Smooth muscle cell (in vitro differentiated cells): ENCODE measurements around the gene VPS37B. TPM values are rescaled to one million over a fixed set of nuclear protein-coding genes. Genes with fewer than 3 reads are reported as not detected.
A peak's percentile ranks its signal among the peaks of the same experiment; 100 is the strongest.

ENCODE experiments used
- DNase-seq: peaks from one replicate; lab custom pipeline; 2025; ENCODE audit not compliant: unreplicated experiment; lab: John Stamatoyannopoulos, UW
- H2AFZ ChIP-seq: fragments of 200-600 bp; sonication (generic); 2 replicates; pipeline ENCODE4 v1.6.0; 2016; ENCODE audit warnings: antibody characterized with exemption, low read depth, mild to moderate bottlenecking
- H3F3A ChIP-seq: fragments of 200-600 bp; sonication (generic); 2 replicates; pipeline ENCODE4 v1.6.0; 2017; ENCODE audit warnings: antibody characterized with exemption, low read depth
- H3K27ac ChIP-seq: fragments of 200-600 bp; sonication (generic); 2 replicates; pipeline ENCODE4 v1.5.1; 2016; ENCODE audit warnings: low read depth, mild to moderate bottlenecking
- H3K27me3 ChIP-seq: fragments of 200-600 bp; sonication (generic); 2 replicates; pipeline ENCODE4 v1.6.1; 2016; ENCODE audit warnings: low read depth, mild to moderate bottlenecking
- H3K36me3 ChIP-seq: fragments of 200-600 bp; sonication (generic); 2 replicates; pipeline ENCODE4 v1.5.1; 2016; ENCODE audit warnings: low read depth
- H3K4me1 ChIP-seq: fragments of 200-600 bp; sonication (generic); 2 replicates; pipeline ENCODE4 v1.5.1; 2016; ENCODE audit warnings: low read depth
- H3K4me2 ChIP-seq: fragments of 200-600 bp; sonication (generic); 2 replicates; pipeline ENCODE4 v1.6.0; 2016; ENCODE audit warnings: mild to moderate bottlenecking
- H3K4me3 ChIP-seq: fragments of 200-600 bp; sonication (generic); 2 replicates; pipeline ENCODE4 v1.5.1; 2016; ENCODE audit warnings: mild to moderate bottlenecking
- H3K79me2 ChIP-seq: fragments of 200-600 bp; sonication (generic); 2 replicates; pipeline ENCODE4 v1.6.0; 2016; ENCODE audit warnings: low read depth, mild to moderate bottlenecking
- H3K9ac ChIP-seq: fragments of 200-600 bp; sonication (generic); 2 replicates; pipeline ENCODE4 v1.6.0; 2016; ENCODE audit warnings: low read depth
- H3K9me3 ChIP-seq: fragments of 200-600 bp; sonication (generic); replicated peaks from 2 replicates; pipeline ENCODE4 v1.5.1; 2016; ENCODE audit warnings: low read depth
- H4K20me1 ChIP-seq: fragments of 200-600 bp; sonication (generic); 2 replicates; pipeline ENCODE4 v1.6.0; 2016; ENCODE audit warnings: low read depth
- CTCF ChIP-seq: fragments of 200-600 bp; sonication (generic); IDR thresholded peaks from 2 replicates; pipeline ENCODE4 v1.5.1; 2017; ENCODE audit warnings: borderline replicate concordance, mild to moderate bottlenecking, antibody characterized with exemption; ENCODE audit not compliant: insufficient read depth, poor library complexity, severe bottlenecking
- WGBS: methylation state at CpG from one replicate; pipeline ENCODE4 v1.1.7; 2016; ENCODE audit warnings: low lambda C conversion rate; 5-methylcytosine and 5-hydroxymethylcytosine counted together
- polyA plus RNA-seq: library from polyadenylated mRNA; unstranded; fragments of >200 nt; fragmentation: Nextera tagmentation; extraction: Ambion mirVana; gene quantifications from 2 replicates; pipeline ENCODE4 v1.2.1, GENCODE V29; 2016
- total RNA-seq: library from RNA; depleted of rRNA; stranded (reverse); fragments of >200 nt; gene quantifications from 2 replicates; pipeline ENCODE4 v1.2.3, GENCODE V29; 2014

The VPS37B gene
- total and polyA plus RNA-seq, 2 experiments from 2014 or later: 20.4 to 25.3 TPM

DNA sequence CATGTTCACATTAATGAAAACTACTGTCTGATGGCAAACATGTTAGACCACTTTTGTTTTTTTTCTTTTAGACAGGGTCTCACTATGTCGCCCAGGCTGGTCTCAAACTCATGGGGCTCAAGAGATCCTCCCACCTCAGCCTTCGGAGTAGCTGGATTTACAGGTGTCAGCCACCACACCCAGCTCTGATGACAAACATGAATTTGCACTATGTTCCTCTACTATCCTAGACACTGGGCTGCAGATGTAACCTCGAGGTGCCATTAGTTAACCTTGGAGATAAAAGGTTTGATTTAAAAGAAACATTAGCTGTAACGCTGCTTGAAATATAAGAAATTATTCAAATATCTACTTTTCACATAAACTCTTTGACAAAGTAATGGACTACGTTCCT, 8.1 kb downstream of the VPS37B start:
- Histone ChIP-seq H3K27ac (peak overlapping the region; percentile 95), H3F3A (peaks cover 43% of the 10 kb centered on the region), H2AFZ (no peak overlapping the region), H3K9me3 (no peaks in the 10 kb centered on the region), H3K36me3 (no peaks in the 10 kb centered on the region), H3K4me2 (peak overlapping the region; percentile 58), H3K4me1 (peaks cover 52% of the 10 kb centered on the region), H3K79me2 (peaks cover 79% of the 10 kb centered on the region), H3K4me3 (no peak overlapping the region), H3K9ac (peak overlapping the region; percentile 77), H3K27me3 (no peaks in the 10 kb centered on the region), H4K20me1 (peaks cover 98% of the 10 kb centered on the region)
- no peak for DNase-seq
- TF ChIP-seq CTCF: no peak
- 86% methylated on average over 5 of the region's 5 CpGs for WGBS

DNA sequence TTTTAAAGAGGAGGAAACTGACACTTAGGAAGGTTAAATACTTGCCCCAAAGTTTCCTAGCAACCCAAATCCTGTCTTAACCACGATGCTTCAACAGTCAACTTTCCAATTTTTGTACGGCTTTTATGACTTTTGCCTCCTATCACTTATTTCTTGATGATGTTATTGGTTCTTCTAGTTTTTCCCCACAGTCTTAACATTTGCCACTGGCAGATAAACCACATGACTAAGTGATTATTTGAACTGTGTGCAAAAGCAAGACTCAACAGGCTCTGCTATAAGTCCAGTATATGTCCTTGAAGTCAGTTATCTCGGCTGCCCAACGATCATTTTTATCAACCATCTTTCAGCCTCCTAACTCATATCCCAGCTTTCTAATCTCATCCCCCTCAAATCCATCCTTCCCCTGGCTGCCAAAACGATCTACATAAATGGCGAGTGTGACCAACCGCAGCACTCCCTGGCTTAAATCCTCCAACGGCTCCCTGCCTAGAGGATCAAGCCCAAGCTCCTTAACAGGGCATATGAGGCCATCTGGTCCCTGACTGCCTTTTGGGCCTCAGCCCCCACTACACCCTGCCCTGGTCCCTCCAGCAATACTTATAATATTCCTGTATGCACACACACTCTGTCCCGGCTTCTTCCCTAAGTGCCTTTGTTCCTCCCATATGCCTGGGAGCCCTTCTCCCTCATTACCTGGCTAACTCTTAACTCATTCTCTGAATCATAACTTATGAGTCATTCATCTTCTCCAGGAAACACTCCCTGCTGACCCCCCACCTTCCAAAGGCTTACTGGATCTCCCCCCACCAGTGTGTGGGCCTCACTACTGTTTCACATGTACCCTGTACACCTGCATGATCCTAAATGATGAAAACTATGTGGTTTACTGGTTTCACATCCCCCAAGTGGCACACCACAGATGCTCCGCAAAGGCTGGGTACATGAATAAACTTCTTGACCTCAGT, 8.8 kb downstream of the VPS37B start:
- H3K4me2 ChIP-seq: peak overlapping the region; percentile 58
- peak overlapping the region; percentile 95 for H3K27ac ChIP-seq
- peaks cover 98% of the 10 kb centered on the region for H4K20me1 ChIP-seq
- H3K36me3 ChIP-seq: no peaks in the 10 kb centered on the region
- no peak overlapping the region for H3K4me3 ChIP-seq
- DNase-seq: no peak
- WGBS: 15% methylated on average over 10 of the region's 10 CpGs
- no peak overlapping the region for H2AFZ ChIP-seq
- H3F3A ChIP-seq: peaks cover 37% of the 10 kb centered on the region
- H3K79me2 ChIP-seq: peaks cover 81% of the 10 kb centered on the region
- no peaks in the 10 kb centered on the region for H3K9me3 ChIP-seq
- peak overlapping the region; percentile 77 for H3K9ac ChIP-seq
- no peak for TF ChIP-seq CTCF
- peaks cover 46% of the 10 kb centered on the region for H3K4me1 ChIP-seq
- no peaks in the 10 kb centered on the region for H3K27me3 ChIP-seq

- H3K4me2 ChIP-seq: peak overlapping the region; percentile 58
- peaks cover 98% of the 10 kb centered on the region for H4K20me1 ChIP-seq
- peaks cover 29% of the 10 kb centered on the region for H3F3A ChIP-seq
- H3K9me3 ChIP-seq: no peaks in the 10 kb centered on the region
- DNase-seq: no peak
- no peak for TF ChIP-seq CTCF
- H3K4me1 ChIP-seq: peaks cover 37% of the 10 kb centered on the region
- WGBS: 77% methylated on average over 8 of the region's 8 CpGs
- H3K27me3 ChIP-seq: no peaks in the 10 kb centered on the region
- H2AFZ ChIP-seq: no peak overlapping the region
- no peak overlapping the region for H3K4me3 ChIP-seq
- peak overlapping the region; percentile 77 for H3K9ac ChIP-seq
- H3K79me2 ChIP-seq: peaks cover 88% of the 10 kb centered on the region
- H3K36me3 ChIP-seq: no peaks in the 10 kb centered on the region
- H3K27ac ChIP-seq: peak overlapping the region; percentile 95
These were observed 9.8 kb downstream of the VPS37B start for GRCh38 chr12:122886161-122886560.
